Endothelial cell (in vitro differentiated cells): ENCODE results near the gene GRM7. TPM values are rescaled to one million over a fixed set of nuclear protein-coding genes. Genes with fewer than 3 reads are reported as not detected.

Source experiments
- DNase-seq: peaks from one replicate; pipeline ENCODE4 v3.0.0; 2021; ENCODE audit warnings: low spot score
- H3K27ac Mint-ChIP-seq: one replicate; pipeline ENCODE4 v1.8.0; 2021; ENCODE audit warnings: mixed read lengths, inconsistent platforms; ENCODE audit not compliant: unreplicated experiment
- H3K27me3 Mint-ChIP-seq: one replicate; pipeline ENCODE4 v1.8.0; 2021; ENCODE audit warnings: mild to moderate bottlenecking, moderate library complexity, mixed read lengths, inconsistent platforms; ENCODE audit not compliant: unreplicated experiment
- H3K36me3 Mint-ChIP-seq: one replicate; pipeline ENCODE4 v1.8.0; 2021; ENCODE audit warnings: mild to moderate bottlenecking, low read depth, mixed read lengths, inconsistent platforms; ENCODE audit not compliant: unreplicated experiment
- H3K4me1 Mint-ChIP-seq: one replicate; pipeline ENCODE4 v1.8.0; 2021; ENCODE audit warnings: mild to moderate bottlenecking, mixed read lengths, inconsistent platforms; ENCODE audit not compliant: unreplicated experiment
- H3K4me3 Mint-ChIP-seq: one replicate; pipeline ENCODE4 v1.8.0; 2021; ENCODE audit warnings: mild to moderate bottlenecking, mixed read lengths, inconsistent platforms; ENCODE audit not compliant: unreplicated experiment
- H3K9me3 Mint-ChIP-seq: one replicate; pipeline ENCODE4 v1.8.0; 2021; ENCODE audit warnings: mixed read lengths, inconsistent platforms; ENCODE audit not compliant: unreplicated experiment
- CTCF ChIP-seq: fragments of 200-600 bp; sonication (generic); IDR thresholded peaks from one replicate; pipeline ENCODE4 v1.5.0; 2021; ENCODE audit warnings: antibody characterized with exemption; ENCODE audit not compliant: unreplicated experiment
- total RNA-seq: library from RNA; stranded (reverse); fragmentation: NEBNext Ultra II Directional; extraction: Animal tissue kit (Norgen Biotek cat#: 25700); gene quantifications from one replicate; pipeline ENCODE4 v1.2.1, GENCODE V29; 2021; ENCODE audit not compliant: unreplicated experiment

The GRM7 gene
- total RNA-seq, 1 donor from 2014 or later, result 0.18 TPM

GRCh38 chr3:7074217-7074616, 213.3 kb downstream of the GRM7 start:
- Mint-ChIP-seq H3K36me3 (no peaks in the 10 kb centered on the region), H3K9me3 (peaks cover 9% of the 10 kb centered on the region), H3K27ac (no peak overlapping the region), H3K4me1 (no peaks in the 10 kb centered on the region), H3K27me3 (peaks cover 8% of the 10 kb centered on the region), H3K4me3 (no peak overlapping the region)
- no peak for TF ChIP-seq CTCF
- no peak for DNase-seq

GRCh38 chr3:7075117-7075516, 214.2 kb downstream of the GRM7 start:
- DNase-seq, result no peak
- H3K36me3 Mint-ChIP-seq, result no peaks in the 10 kb centered on the region

GRCh38 chr3:7075901-7076300, 215.0 kb downstream of the GRM7 start:
- Mint-ChIP-seq H3K4me1 (no peaks in the 10 kb centered on the region), H3K27me3 (peaks cover 9% of the 10 kb centered on the region), H3K9me3 (peaks cover 15% of the 10 kb centered on the region), H3K27ac (no peak overlapping the region), H3K36me3 (no peaks in the 10 kb centered on the region), H3K4me3 (no peak overlapping the region)
- DNase-seq, result no peak
- peak; percentile 26 for TF ChIP-seq CTCF

More at GRCh38 chr3:7075117-7075516, 214.2 kb downstream of the GRM7 start:
- no peak overlapping the region for H3K27ac Mint-ChIP-seq
- peaks cover 8% of the 10 kb centered on the region for H3K27me3 Mint-ChIP-seq
- no peak for TF ChIP-seq CTCF
- H3K4me1 Mint-ChIP-seq, result no peaks in the 10 kb centered on the region
- no peak overlapping the region for H3K4me3 Mint-ChIP-seq
- peaks cover 13% of the 10 kb centered on the region for H3K9me3 Mint-ChIP-seq

DNA sequence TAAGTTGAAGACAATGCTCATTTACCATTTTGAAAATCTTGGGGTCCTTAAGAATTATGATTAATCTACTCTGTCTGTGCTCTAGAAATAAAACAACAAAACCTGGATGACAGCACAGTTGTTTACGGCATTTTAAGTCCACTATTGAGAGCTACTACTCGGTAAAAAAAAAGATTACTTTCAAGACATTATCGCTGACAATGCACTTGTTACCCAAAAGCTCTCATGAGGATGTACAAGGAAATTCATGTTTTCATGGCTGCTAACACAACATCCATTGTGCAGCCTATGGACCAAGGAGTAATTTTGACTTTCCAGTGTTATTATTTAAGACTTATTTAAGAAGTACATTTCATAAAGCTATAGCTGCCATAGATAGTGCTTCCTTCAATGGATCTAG, 221.3 kb downstream of the GRM7 start:
- no peak overlapping the region for H3K4me3 Mint-ChIP-seq

DNA sequence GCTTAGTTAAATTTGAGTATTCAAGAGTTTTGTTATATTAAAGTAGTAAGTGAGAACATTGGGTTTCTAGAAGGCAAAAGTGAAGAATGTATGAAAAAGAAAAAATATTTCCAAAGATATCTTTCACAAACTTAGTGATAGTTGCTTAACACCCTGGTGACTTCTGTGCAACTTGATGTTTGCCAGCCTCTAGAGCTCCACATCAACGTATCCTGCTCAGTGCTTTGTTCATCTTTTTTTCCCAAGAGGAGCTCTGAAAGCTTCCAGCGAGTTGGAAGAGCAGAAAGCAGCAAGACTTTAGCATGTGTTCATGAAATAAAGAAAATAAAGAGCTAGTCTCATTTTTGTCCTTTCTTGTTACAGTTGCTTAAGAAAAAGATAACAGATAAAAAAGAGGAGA, 225.5 kb downstream of the GRM7 start:
- Mint-ChIP-seq H3K36me3 (no peaks in the 10 kb centered on the region), H3K4me3 (no peak overlapping the region), H3K27ac (no peak overlapping the region), H3K9me3 (peaks cover 9% of the 10 kb centered on the region), H3K27me3 (no peaks in the 10 kb centered on the region), H3K4me1 (no peaks in the 10 kb centered on the region)
- no peak for TF ChIP-seq CTCF
- no peak for DNase-seq

More for the DNA sequence above, 221.3 kb downstream of the GRM7 start:
- DNase-seq, result no peak
- Mint-ChIP-seq H3K36me3 (no peaks in the 10 kb centered on the region), H3K4me1 (no peaks in the 10 kb centered on the region), H3K27ac (no peak overlapping the region), H3K27me3 (peaks cover 2% of the 10 kb centered on the region), H3K9me3 (peaks cover 6% of the 10 kb centered on the region)
- no peak for TF ChIP-seq CTCF
